Right atrium auricular region (tissue), 2 donors: Measurements from ENCODE around the gene HPCAL1. TPM values are rescaled to one million over a fixed set of nuclear protein-coding genes. Genes with fewer than 3 reads are reported as not detected.

Experiments used
- DNase-seq: peaks from one replicate; pipeline ENCODE4 v3.0.0-alpha.2; 2019; ENCODE audit warnings: low spot score
- H3K27ac ChIP-seq, 2 donors: fragments of 200-600 bp; sonication (generic); 1 replicate in 1 of 2; 2 replicates in 1 of 2; pipeline ENCODE4 v1.5.1; 2016 to 2019
- H3K27me3 ChIP-seq, 2 donors: fragments of 200-600 bp; sonication (generic); one replicate each; pipeline versions ENCODE4 v1.5.1 to v1.6.0; 2017 to 2019
- H3K36me3 ChIP-seq: fragments of 200-600 bp; sonication (generic); one replicate; pipeline ENCODE4 v1.5.1; 2016
- H3K4me1 ChIP-seq, 2 donors: fragments of 200-600 bp; sonication (generic); one replicate each; pipeline versions ENCODE4 v1.5.1 to v1.6.0; 2017 to 2019
- H3K4me3 ChIP-seq, 2 donors: fragments of 200-600 bp; sonication (generic); 1 replicate in 1 of 2; 2 replicates in 1 of 2; pipeline ENCODE4 v1.5.1; 2017 to 2019; ENCODE audit warnings: mild to moderate bottlenecking in 1 of 2, moderate library complexity in 1 of 2
- H3K9me3 ChIP-seq, 2 donors: fragments of 200-600 bp; sonication (generic); one replicate each; pipeline ENCODE4 v1.5.1; 2019
- total RNA-seq, 2 donors: library from RNA; depleted of rRNA; stranded (reverse); fragments of >200 nt; gene quantifications; one replicate each; pipeline ENCODE4 v1.1.0, GENCODE V29; 2016
- TF ChIP-seq, protein P1 (sequence below), 2 donors: fragments of 200-600 bp; sonication (generic); IDR thresholded peaks; one replicate each; pipeline ENCODE4 v1.5.1; 2019; ENCODE audit warnings: antibody characterized with exemption in 2 of 2

Gene HPCAL1
- total RNA-seq, 2 donors from 2014 or later: 28.7 to 35.5 TPM

DNA sequence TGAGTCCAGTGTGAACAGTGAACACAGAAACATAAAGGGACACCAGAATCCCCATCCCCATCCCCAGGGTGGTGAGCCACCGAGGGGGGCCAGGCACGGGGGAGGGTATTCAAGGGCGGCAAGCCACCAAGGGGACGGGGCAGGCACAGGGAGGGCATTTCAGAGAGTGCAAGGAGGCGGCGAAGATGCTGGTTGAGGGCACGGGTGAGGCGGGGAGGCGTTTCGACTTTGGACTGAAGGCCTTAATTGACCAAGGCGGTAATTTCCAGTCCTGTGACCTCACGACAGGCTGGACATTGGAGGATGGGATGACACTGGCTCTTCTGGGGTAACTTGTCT lies 75.0 kb downstream of the HPCAL1 start:
- Histone ChIP-seq H3K36me3 (no peaks in the 10 kb centered on the region), H3K27me3 (no peaks in the 10 kb centered on the region), H3K9me3 (no peaks in the 10 kb centered on the region), H3K4me1 (peaks cover 0 to 34% of the 10 kb centered on the region in 2 donors), H3K4me3 (no peak overlapping the region), H3K27ac (no peak overlapping the region)
- DNase-seq: no peak
- TF ChIP-seq, protein P1, sequence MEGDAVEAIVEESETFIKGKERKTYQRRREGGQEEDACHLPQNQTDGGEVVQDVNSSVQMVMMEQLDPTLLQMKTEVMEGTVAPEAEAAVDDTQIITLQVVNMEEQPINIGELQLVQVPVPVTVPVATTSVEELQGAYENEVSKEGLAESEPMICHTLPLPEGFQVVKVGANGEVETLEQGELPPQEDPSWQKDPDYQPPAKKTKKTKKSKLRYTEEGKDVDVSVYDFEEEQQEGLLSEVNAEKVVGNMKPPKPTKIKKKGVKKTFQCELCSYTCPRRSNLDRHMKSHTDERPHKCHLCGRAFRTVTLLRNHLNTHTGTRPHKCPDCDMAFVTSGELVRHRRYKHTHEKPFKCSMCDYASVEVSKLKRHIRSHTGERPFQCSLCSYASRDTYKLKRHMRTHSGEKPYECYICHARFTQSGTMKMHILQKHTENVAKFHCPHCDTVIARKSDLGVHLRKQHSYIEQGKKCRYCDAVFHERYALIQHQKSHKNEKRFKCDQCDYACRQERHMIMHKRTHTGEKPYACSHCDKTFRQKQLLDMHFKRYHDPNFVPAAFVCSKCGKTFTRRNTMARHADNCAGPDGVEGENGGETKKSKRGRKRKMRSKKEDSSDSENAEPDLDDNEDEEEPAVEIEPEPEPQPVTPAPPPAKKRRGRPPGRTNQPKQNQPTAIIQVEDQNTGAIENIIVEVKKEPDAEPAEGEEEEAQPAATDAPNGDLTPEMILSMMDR (IDR thresholded peaks at IDR 0.05): no peak

DNA sequence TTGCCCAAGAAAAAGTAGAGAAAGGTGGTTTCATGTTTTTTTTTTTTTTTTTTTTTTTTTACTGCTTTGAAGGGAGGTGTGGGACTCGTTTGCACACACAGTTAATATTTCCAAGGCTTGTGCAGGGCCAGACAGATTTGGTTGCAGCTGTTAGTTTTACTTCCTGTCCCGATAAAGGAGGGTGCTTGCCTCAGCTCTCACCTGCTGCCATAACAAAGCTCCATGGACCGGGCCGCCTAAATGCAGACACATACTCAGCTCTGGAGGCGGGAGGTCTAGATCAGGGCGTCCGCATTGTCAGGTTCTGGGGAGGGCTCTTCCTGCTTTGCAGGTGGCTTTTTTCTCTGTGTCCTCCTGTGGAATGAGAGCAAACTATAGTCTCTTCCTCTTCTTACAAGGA lies 75.5 kb downstream of the HPCAL1 start:
- Histone ChIP-seq H3K4me1 (peaks cover 0 to 39% of the 10 kb centered on the region in 2 donors), H3K27ac (no peak overlapping the region), H3K27me3 (no peaks in the 10 kb centered on the region), H3K9me3 (no peaks in the 10 kb centered on the region), H3K4me3 (no peak overlapping the region), H3K36me3 (no peaks in the 10 kb centered on the region)
- DNase-seq: no peak
- TF ChIP-seq, protein P1 (IDR thresholded peaks at IDR 0.05): no peak

DNA sequence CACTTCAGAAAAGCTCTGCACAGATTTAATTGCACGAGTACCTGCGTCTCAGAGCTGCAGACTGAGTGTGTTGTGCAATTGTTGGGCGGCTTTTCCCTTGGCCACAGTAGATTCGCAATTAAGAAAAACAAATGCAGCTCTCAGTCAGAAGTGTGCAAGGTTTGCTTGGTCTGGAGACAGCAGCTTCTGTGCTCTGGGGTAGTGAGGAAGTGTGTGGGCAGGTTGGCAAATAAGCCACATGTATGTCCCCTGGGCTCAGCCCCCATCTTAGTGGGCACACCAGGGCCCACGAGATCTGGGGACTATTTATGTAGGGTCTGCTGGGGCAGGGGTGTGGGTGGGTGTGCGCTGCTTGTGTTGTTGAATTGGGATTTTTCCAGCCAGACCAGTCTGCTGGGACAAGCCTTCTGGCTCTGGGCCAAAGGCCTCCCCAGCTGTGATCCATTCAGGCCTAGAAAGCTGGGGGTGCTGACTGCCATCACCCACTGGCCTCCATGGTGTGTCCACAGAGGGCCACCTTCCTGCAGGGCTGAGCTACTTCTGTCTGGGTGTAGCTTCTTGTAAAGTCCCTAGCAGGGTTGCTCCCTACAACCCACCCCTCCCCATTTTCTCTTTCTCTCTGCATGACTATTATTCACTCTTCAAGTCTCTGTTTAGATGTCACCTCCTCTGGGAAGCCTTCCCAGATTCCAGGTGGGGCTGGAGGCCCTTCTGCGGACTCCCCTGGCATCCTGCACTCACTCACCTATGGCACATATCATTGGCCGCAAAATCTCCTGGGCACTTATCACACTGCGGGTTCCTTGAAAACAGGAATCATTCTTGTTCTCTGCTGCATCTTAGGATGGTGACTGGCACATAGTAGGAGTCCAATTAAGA lies 77.6 kb downstream of the HPCAL1 start:
- no peaks in the 10 kb centered on the region for H3K9me3 ChIP-seq
- no peak overlapping the region for H3K4me3 ChIP-seq
- peaks cover 0 to 50% of the 10 kb centered on the region in 2 donors for H3K4me1 ChIP-seq
- no peak for DNase-seq
- H3K36me3 ChIP-seq: no peaks in the 10 kb centered on the region
- H3K27me3 ChIP-seq: no peaks in the 10 kb centered on the region
- TF ChIP-seq, protein P1 (IDR thresholded peaks at IDR 0.05): no peak
- no peak overlapping the region for H3K27ac ChIP-seq

DNA sequence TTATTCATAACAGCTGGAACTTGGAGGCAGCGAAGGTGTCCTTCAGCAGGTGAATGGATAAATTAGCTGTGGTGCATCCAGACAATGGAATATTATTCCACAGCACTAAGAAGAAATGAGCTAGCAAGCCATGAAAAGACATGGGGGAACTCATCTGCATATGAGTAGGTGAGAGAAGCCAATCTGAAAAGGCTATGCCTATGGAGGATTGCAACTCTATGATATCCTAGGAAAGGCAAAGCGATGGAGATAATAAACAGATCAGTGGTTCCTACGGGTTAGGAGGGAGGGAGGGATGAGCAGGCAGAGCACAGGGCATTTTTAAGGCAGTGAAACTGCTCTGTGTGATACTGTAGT lies 79.3 kb downstream of the HPCAL1 start:
- H3K4me1 ChIP-seq: peaks cover 0 to 50% of the 10 kb centered on the region in 2 donors
- H3K36me3 ChIP-seq: no peaks in the 10 kb centered on the region
- H3K4me3 ChIP-seq: no peak overlapping the region
- H3K9me3 ChIP-seq: no peaks in the 10 kb centered on the region
- H3K27ac ChIP-seq: no peak overlapping the region
- no peak for DNase-seq
- no peaks in the 10 kb centered on the region for H3K27me3 ChIP-seq
- TF ChIP-seq, protein P1 (IDR thresholded peaks at IDR 0.05): no peak

DNA sequence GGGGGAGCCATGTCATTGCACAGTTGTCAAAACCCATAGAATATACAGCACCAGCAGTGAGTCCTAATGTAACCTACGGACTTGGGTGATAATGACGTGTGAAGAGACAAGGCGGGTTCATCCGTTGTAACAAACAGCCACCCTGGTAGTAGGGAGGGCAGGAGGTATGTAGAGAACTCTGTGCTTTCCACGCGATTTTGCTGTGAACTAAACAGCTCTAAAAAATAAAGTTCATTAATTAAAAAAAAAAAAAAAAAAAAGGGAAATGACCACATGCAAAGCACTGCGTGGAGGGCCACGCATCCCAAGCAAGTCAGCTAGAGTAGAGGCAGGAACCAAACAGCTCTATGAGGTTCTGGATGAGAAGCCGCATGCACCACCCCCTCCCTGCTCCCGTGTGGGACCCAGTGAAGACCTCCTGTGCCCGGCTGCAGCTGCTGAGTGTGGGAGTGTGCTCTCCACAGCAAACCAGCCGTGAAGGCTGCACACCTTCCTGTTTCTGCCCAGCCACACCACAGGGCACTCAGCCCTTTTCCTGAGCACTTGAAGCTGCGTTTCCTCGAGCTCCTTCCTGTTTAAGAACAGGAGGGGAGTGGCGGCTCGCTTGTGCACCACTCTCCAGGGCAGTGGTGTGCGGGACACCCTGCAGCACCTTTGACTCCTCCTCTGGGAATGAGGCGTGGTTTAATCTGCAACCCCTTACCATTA lies 79.8 kb downstream of the HPCAL1 start:
- no peaks in the 10 kb centered on the region for H3K9me3 ChIP-seq
- H3K36me3 ChIP-seq: no peaks in the 10 kb centered on the region
- DNase-seq: no peak
- TF ChIP-seq, protein P1 (IDR thresholded peaks at IDR 0.05): no peak
- peaks cover 0 to 50% of the 10 kb centered on the region in 2 donors for H3K4me1 ChIP-seq
- no peak overlapping the region for H3K4me3 ChIP-seq
- H3K27me3 ChIP-seq: no peaks in the 10 kb centered on the region
- H3K27ac ChIP-seq: no peak overlapping the region
